BLaER1 treated with 17β-estradiol and CSF1 and Interleukin-3, amounts not matched to agents 10 nM and 100 nM (cell line): ENCODE data around the gene CLEC7A.

ENCODE experiments used
- H3K27ac ChIP-seq, 11 experiments: shearing (Covaris generic); formaldehyde crosslinking; 2 replicates each; pipeline ENCODE4 v1.8.1; 2022
- H3K27me3 ChIP-seq, 11 experiments: shearing (Covaris generic); formaldehyde crosslinking; 2 replicates each; pipeline ENCODE4 v1.8.1; 2022
- H3K36me3 ChIP-seq, 11 experiments: shearing (Covaris generic); formaldehyde crosslinking; 2 replicates each; pipeline ENCODE4 v1.8.1; 2022
- H3K4me1 ChIP-seq, 10 experiments: shearing (Covaris generic); formaldehyde crosslinking; 2 replicates each; pipeline ENCODE4 v1.8.1; 2022
- H3K4me2 ChIP-seq, 11 experiments: shearing (Covaris generic); formaldehyde crosslinking; 2 replicates each; pipeline ENCODE4 v1.8.1; 2022
- H3K4me3 ChIP-seq, 10 experiments: shearing (Covaris generic); formaldehyde crosslinking; 2 replicates each; pipeline ENCODE4 v1.8.1; 2022
- H3K9ac ChIP-seq, 11 experiments: shearing (Covaris generic); formaldehyde crosslinking; 2 replicates each; pipeline ENCODE4 v1.8.1; 2022
- H3K9me3 ChIP-seq, 11 experiments: shearing (Covaris generic); formaldehyde crosslinking; replicated peaks in 1 of 11; 2 replicates each; pipeline ENCODE4 v1.8.1; 2022
- H4K20me1 ChIP-seq, 11 experiments: shearing (Covaris generic); formaldehyde crosslinking; 2 replicates each; pipeline ENCODE4 v1.8.1; 2022
- Cebpa-rat ChIP-seq, 11 experiments: shearing (Covaris generic); IDR thresholded peaks; 2 replicates each; pipeline ENCODE4 v1.8.1; 2022

CLEC7A gene

GRCh38 chr12:10167599-10167998, 37.6 kb upstream of the CLEC7A start:
- Histone ChIP-seq H3K4me2 (peak overlapping the region; percentile 2 to 85 (median 46); a peak in 16 of 22 replicates), H3K4me3 (no peak overlapping the region), H3K4me1 (peaks cover 7 to 88% (median 17%) of the 10 kb centered on the region in 10 experiments; a peak in 16 of 20 replicates), H3K27me3 (no peaks in the 10 kb centered on the region), H3K9me3 (peaks cover 0 to 6% (median 0%) of the 10 kb centered on the region in 11 experiments; a peak in 1 of 22 replicates), H3K36me3 (0 out of 22 replicates have a peak, but pooled peaks cover 0 to 4% (median 0%) of the 10 kb centered on the region in 11 experiments), H3K27ac (peak overlapping the region in 9 of 11 experiments; percentile 26 to 84 (median 63); a peak in 15 of 22 replicates), H3K9ac (peak overlapping the region in 6 of 11 experiments; percentile 35 to 68 (median 54); a peak in 8 of 22 replicates), H4K20me1 (no peaks in the 10 kb centered on the region)
- TF ChIP-seq Cebpa-rat (IDR thresholded peaks at IDR 0.05) = peak in 10 of 11 experiments; percentile 35 to 93 (median 75); a peak in 16 of 22 replicates

GRCh38 chr12:10165421-10165820, 35.4 kb upstream of the CLEC7A start:
- 0 out of 22 replicates have a peak, but pooled peaks cover 0 to 4% (median 0%) of the 10 kb centered on the region in 11 experiments for H3K36me3 ChIP-seq
- no peaks in the 10 kb centered on the region for H4K20me1 ChIP-seq
- no peak for TF ChIP-seq Cebpa-rat (IDR thresholded peaks at IDR 0.05)
- H3K27ac ChIP-seq = peak overlapping the region in 3 of 11 experiments; percentile 36 to 83 (median 42); a peak in 4 of 22 replicates
- H3K9me3 ChIP-seq = peaks cover 0 to 6% (median 0%) of the 10 kb centered on the region in 11 experiments; a peak in 1 of 22 replicates
- H3K4me2 ChIP-seq = peak overlapping the region in 3 of 11 experiments; percentile 67 to 85 (median 81); a peak in 5 of 22 replicates
- H3K27me3 ChIP-seq = no peaks in the 10 kb centered on the region
- H3K9ac ChIP-seq = no peak overlapping the region
- H3K4me1 ChIP-seq = peaks cover 7 to 88% (median 27%) of the 10 kb centered on the region in 10 experiments; a peak in 16 of 20 replicates
- no peak overlapping the region for H3K4me3 ChIP-seq

GRCh38 chr12:10163084-10163483, 33.1 kb upstream of the CLEC7A start:
- H4K20me1 ChIP-seq = no peaks in the 10 kb centered on the region
- no peak overlapping the region for H3K9ac ChIP-seq
- no peak for TF ChIP-seq Cebpa-rat (IDR thresholded peaks at IDR 0.05)
- no peaks in the 10 kb centered on the region for H3K27me3 ChIP-seq
- H3K9me3 ChIP-seq = peaks cover 0 to 7% (median 0%) of the 10 kb centered on the region in 11 experiments; a peak in 4 of 22 replicates
- peaks cover 0 to 4% (median 0%) of the 10 kb centered on the region in 11 experiments; a peak in 1 of 22 replicates for H3K36me3 ChIP-seq
- no peak overlapping the region for H3K27ac ChIP-seq
- peak overlapping the region in 2 of 11 experiments; percentile 24 to 29; a peak in 1 of 22 replicates for H3K4me2 ChIP-seq
- H3K4me1 ChIP-seq = peaks cover 7 to 97% (median 37%) of the 10 kb centered on the region in 10 experiments; a peak in 17 of 20 replicates
- H3K4me3 ChIP-seq = no peak overlapping the region

GRCh38 chr12:10160617-10161385, 30.8 kb upstream of the CLEC7A start:
- no peak for TF ChIP-seq Cebpa-rat (IDR thresholded peaks at IDR 0.05)
- Histone ChIP-seq H3K9me3 (peaks cover 0 to 12% (median 5%) of the 10 kb centered on the region in 11 experiments; a peak in 7 of 22 replicates), H3K9ac (peak overlapping the region in 3 of 11 experiments; percentile 43 to 65 (median 55); a peak in 7 of 22 replicates), H3K4me2 (peak overlapping the region in 6 of 11 experiments; percentile 45 to 90 (median 78); a peak in 11 of 22 replicates), H3K27me3 (no peaks in the 10 kb centered on the region), H3K4me1 (peaks cover 0 to 74% (median 21%) of the 10 kb centered on the region in 10 experiments; a peak in 15 of 20 replicates), H3K27ac (peak overlapping the region in 5 of 11 experiments; percentile 3 to 78 (median 73); a peak in 10 of 22 replicates), H3K36me3 (peaks cover 0 to 4% (median 0%) of the 10 kb centered on the region in 11 experiments; a peak in 1 of 22 replicates), H4K20me1 (no peaks in the 10 kb centered on the region), H3K4me3 (peak overlapping the region in 1 of 10 experiments; percentile 17; a peak in 2 of 20 replicates)

GRCh38 chr12:10159280-10159679, 29.3 kb upstream of the CLEC7A start:
- Histone ChIP-seq H3K4me3 (no peak overlapping the region), H4K20me1 (no peaks in the 10 kb centered on the region), H3K9ac (no peak overlapping the region), H3K9me3 (peaks cover 0 to 12% (median 5%) of the 10 kb centered on the region in 11 experiments; a peak in 7 of 22 replicates), H3K27ac (no peak overlapping the region), H3K36me3 (no peaks in the 10 kb centered on the region; a peak in 1 of 22 replicates), H3K4me2 (peak overlapping the region in 6 of 11 experiments; percentile 1 to 90 (median 78); a peak in 9 of 22 replicates), H3K27me3 (peaks cover 0 to 2% (median 0%) of the 10 kb centered on the region in 11 experiments; a peak in 3 of 22 replicates), H3K4me1 (peaks cover 0 to 60% (median 21%) of the 10 kb centered on the region in 10 experiments; a peak in 15 of 20 replicates)
- TF ChIP-seq Cebpa-rat (IDR thresholded peaks at IDR 0.05) = no peak

GRCh38 chr12:10158406-10158805, 28.4 kb upstream of the CLEC7A start:
- Histone ChIP-seq H3K4me2 (peak overlapping the region in 4 of 11 experiments; percentile 1 to 90 (median 80); a peak in 6 of 22 replicates), H3K4me3 (no peak overlapping the region), H3K27me3 (peaks cover 0 to 11% (median 8%) of the 10 kb centered on the region in 11 experiments; a peak in 12 of 22 replicates), H3K27ac (no peak overlapping the region), H4K20me1 (no peaks in the 10 kb centered on the region), H3K36me3 (no peaks in the 10 kb centered on the region; a peak in 1 of 22 replicates), H3K9me3 (peaks cover 0 to 12% (median 5%) of the 10 kb centered on the region in 11 experiments; a peak in 7 of 22 replicates), H3K4me1 (peaks cover 0 to 60% (median 26%) of the 10 kb centered on the region in 10 experiments; a peak in 18 of 20 replicates), H3K9ac (no peak overlapping the region)
- TF ChIP-seq Cebpa-rat (IDR thresholded peaks at IDR 0.05) = no peak

GRCh38 chr12:10155966-10156365, 26.0 kb upstream of the CLEC7A start:
- H4K20me1 ChIP-seq = no peaks in the 10 kb centered on the region
- peaks cover 0 to 12% (median 8%) of the 10 kb centered on the region in 11 experiments; a peak in 12 of 22 replicates for H3K27me3 ChIP-seq
- no peak for TF ChIP-seq Cebpa-rat (IDR thresholded peaks at IDR 0.05)
- no peak overlapping the region for H3K9ac ChIP-seq
- no peak overlapping the region for H3K4me2 ChIP-seq
- H3K4me3 ChIP-seq = no peak overlapping the region
- no peaks in the 10 kb centered on the region; a peak in 1 of 22 replicates for H3K36me3 ChIP-seq
- no peak overlapping the region for H3K27ac ChIP-seq
- H3K9me3 ChIP-seq = peaks cover 0 to 12% (median 5%) of the 10 kb centered on the region in 11 experiments; a peak in 7 of 22 replicates
- H3K4me1 ChIP-seq = peaks cover 0 to 39% (median 19%) of the 10 kb centered on the region in 10 experiments; a peak in 18 of 20 replicates

GRCh38 chr12:10154145-10154496, 24.1 kb upstream of the CLEC7A start:
- peaks cover 0 to 12% (median 8%) of the 10 kb centered on the region in 11 experiments; a peak in 12 of 22 replicates for H3K27me3 ChIP-seq
- peaks cover 0 to 12% (median 5%) of the 10 kb centered on the region in 11 experiments; a peak in 7 of 22 replicates for H3K9me3 ChIP-seq
- peak overlapping the region; percentile 87 to 97 (median 92) for H3K4me2 ChIP-seq
- no peaks in the 10 kb centered on the region for H4K20me1 ChIP-seq
- H3K9ac ChIP-seq = peak overlapping the region in 2 of 11 experiments; percentile 80; a peak in 3 of 22 replicates
- TF ChIP-seq Cebpa-rat (IDR thresholded peaks at IDR 0.05) = no peak
- peak overlapping the region in 2 of 11 experiments; percentile 71 to 72; a peak in 3 of 22 replicates for H3K27ac ChIP-seq
- no peaks in the 10 kb centered on the region; a peak in 1 of 22 replicates for H3K36me3 ChIP-seq
- peak overlapping the region in 7 of 10 experiments; percentile 59 to 72 (median 65); a peak in 11 of 20 replicates for H3K4me3 ChIP-seq
- peaks cover 0 to 21% (median 9%) of the 10 kb centered on the region in 10 experiments; a peak in 16 of 20 replicates for H3K4me1 ChIP-seq
